GM12801 (cell line): ENCODE data around the gene ZFP36L2.

Source experiments
- TF ChIP-seq, protein P1 (sequence below): IDR thresholded peaks from one replicate; pipeline ENCODE4 v1.5.1; 2011; ENCODE audit warnings: control low read depth; ENCODE audit not compliant: insufficient read length; ENCODE audit errors: extremely low read depth

The ZFP36L2 gene

DNA sequence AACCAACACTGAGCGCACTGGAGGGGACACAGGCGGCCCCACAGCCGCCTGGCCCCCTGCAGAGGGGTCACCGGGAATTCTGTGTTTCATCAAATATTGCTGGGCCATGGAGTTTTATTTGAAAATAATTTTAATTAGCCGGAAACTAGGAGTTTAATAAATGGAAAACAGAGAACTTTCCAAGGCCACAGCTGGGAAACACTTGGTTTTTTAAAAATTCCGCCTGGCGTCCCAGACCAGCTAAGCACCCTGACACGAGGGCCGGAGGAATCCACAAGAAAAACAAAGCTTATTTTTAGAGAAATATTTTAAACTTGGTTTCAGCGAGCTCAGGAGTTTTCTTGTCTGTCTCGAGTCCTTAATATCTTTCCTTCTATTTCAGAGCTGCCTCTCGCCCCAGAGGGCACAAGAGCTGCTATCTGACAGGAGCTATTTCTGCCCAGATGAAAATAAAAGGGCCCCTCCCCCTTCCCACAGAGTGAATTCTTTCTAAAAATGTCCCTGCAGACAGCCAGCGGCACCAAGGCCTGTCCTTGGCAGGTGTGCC is 8.2 kb downstream of the ZFP36L2 start:
- TF ChIP-seq, protein P1, sequence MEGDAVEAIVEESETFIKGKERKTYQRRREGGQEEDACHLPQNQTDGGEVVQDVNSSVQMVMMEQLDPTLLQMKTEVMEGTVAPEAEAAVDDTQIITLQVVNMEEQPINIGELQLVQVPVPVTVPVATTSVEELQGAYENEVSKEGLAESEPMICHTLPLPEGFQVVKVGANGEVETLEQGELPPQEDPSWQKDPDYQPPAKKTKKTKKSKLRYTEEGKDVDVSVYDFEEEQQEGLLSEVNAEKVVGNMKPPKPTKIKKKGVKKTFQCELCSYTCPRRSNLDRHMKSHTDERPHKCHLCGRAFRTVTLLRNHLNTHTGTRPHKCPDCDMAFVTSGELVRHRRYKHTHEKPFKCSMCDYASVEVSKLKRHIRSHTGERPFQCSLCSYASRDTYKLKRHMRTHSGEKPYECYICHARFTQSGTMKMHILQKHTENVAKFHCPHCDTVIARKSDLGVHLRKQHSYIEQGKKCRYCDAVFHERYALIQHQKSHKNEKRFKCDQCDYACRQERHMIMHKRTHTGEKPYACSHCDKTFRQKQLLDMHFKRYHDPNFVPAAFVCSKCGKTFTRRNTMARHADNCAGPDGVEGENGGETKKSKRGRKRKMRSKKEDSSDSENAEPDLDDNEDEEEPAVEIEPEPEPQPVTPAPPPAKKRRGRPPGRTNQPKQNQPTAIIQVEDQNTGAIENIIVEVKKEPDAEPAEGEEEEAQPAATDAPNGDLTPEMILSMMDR, result no peak

DNA sequence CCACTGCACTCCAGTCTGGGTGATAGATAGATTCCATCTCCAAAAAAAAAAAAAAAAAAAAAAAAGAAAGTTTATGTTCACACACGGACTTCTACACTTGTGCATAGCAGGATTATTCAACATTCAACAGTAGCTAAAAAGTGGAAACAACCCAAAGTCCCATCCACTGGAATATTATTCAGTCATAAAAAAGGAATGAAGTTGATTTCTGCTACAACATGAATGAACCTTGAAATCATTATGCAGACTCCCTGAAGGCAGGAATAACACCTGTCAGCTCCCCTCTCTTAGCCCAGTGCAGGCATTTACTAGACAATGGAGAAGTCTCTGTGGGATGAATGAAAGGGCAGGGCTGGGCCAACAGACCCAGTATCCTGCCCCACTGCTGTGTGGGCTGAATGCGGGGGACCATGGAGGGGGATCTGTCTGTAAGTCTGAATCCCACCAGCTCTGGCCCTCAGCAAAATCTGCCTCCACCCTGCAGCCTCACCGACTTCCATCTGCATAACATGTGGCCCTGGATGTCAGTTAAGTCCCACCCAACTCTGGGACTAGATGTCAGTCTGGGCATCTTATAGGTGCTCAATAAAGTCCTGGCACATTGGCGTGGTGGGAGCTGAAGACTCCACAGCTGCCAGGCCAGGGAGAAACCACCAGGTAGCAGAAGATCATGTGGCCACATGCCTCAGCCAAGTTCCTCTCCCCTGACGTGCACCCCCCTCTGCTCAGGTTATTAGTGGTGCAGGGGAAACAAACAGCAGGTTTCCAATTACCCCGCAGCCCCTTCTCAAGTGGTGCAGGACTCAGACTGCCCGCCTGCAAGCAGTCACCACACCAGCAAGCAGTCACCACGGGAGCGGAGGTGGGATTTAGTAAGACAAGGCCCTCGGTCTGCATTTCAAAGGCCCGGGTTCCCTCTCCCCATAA is 8.9 kb downstream of the ZFP36L2 start:
- TF ChIP-seq, protein P1, result no peak

DNA sequence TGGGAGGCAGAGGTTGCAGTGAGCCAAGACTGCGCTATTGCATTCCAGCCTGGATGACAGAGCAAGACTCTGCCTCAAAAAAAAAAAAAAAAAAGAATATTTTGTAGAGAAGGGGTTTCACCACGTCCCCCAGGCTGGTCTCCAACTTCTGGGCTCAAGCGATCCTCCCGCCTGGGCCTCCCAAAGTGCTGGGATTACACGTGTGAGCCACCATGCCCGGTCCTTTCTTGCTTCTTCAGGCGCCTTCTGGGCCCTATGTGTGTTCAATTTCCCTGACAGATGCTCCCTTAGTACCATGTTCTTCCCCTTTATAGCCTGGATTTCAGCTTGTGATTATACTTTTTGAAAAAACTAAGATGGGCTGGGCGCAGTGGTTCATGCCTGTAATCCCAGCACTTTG is 9.8 kb downstream of the ZFP36L2 start:
- TF ChIP-seq, protein P1, result no peak

DNA sequence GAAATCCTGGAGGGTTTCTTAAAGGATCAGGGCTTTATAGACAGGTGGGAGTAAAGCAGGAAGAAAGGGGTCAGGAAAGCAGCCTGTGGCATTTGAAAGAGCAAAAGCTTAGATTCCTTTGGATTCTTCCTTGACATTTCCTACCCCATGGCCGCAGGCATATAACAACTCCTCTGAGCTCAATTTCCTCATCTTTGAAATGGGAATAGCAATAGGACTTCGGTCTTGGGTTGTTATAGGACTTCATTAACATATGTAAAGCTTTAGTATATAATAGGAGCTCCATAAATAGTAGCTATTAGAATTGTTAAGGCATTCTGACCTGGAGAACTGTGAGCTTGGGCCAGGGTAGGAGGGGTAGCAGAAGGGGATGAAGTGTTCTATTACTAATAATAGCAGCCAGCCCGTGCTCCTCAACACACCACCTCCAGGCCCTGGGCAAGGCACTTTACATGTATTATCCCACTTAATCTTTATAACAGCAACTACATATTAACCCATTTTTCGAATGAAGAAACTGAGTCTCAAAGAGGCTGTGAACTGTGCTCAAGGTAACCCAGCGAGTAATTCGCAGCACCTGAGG is 10.6 kb downstream of the ZFP36L2 start:
- TF ChIP-seq, protein P1, result no peak

DNA sequence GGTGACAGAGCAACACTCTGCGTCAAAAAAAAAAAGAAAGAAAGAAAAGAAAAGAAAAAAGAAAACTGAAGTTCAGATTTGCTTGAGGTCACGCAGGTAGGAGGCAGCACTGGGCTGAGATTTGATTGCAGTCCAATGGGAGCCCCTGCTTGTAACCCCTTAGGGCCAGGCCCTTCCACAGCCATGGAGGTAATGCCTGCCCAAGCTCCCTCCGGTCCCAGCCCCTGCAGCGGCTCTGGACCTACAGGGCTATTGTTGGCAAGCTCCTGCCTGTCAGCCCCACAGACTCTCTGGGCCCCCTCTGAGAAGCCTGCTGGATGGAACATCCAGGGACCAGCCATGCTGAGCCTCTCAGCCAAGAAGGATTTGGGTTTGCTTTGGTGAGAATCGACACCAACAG is 12.2 kb downstream of the ZFP36L2 start:
- TF ChIP-seq, protein P1, result no peak

DNA sequence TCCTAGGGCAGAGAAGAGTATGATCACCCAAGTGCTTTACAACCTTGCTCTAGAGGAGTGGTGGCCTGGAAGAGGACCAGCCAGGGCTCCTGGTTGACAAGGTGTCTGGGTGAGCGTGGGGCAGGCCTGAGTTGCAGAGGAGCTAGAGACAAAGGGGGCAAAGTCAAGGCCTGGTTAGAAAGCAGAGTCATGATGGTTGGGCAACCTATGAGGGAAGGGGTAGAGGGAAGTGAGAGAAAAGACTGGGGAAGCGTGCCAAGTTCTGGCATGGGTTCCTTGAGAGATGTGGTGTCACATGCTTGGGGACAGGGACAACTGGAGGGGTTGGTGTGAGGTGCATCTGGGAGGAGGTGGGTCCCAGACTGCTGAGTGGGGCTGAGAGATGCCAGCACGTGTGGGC is 13.5 kb downstream of the ZFP36L2 start:
- TF ChIP-seq, protein P1, result no peak

DNA sequence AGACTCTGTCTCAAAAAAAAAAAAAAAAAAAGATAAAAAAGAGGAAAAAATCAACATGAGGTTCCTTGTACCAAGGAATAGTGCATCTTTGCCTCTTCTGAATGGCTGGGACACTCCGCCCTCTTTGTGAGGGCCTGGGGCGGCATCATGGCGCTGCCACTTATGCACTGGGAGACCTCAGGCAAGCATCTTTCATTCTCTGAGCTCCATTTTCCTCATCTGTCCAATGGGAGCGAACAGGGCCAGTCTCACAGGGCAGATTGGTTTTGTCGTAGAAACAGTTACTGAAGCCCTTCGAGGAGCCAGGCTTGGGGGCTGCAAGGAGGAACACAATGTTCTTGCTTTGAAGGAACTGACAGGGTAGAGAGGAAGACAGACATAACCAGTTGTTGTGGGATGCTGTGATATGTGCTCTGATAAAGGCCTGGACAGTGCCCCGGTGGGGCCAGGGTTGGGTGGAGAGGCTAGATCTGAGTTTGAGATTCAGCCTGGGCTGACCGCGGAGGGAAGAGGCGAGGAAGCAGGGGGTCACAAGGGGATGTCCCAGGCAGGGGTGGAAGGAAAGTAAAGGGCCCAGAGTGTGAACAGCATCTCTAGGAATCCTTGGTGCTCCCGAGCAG is 14.1 kb downstream of the ZFP36L2 start:
- TF ChIP-seq, protein P1, result no peak
